HFFc6 (cell line): ENCODE measurements around the gene TAX1BP1. TPM values are rescaled to one million over a fixed set of nuclear protein-coding genes. Genes with fewer than 3 reads are reported as not detected.

ENCODE experiments used
- DNase-seq: peaks from one replicate; pipeline ENCODE4 v3.0.0-alpha.2; 2018
- H3K27ac Mint-ChIP-seq: 2 replicates; pipeline ENCODE4 v1.8.0; 2020; ENCODE audit warnings: mild to moderate bottlenecking, mixed read lengths
- H3K27me3 Mint-ChIP-seq: 2 replicates; pipeline ENCODE4 v1.8.0; 2021; ENCODE audit warnings: mild to moderate bottlenecking, moderate library complexity, mixed read lengths; ENCODE audit not compliant: insufficient read depth
- H3K36me3 Mint-ChIP-seq: 2 replicates; pipeline ENCODE4 v1.8.0; 2021; ENCODE audit warnings: low read depth, mixed read lengths
- H3K4me1 Mint-ChIP-seq: 2 replicates; pipeline ENCODE4 v1.8.0; 2020; ENCODE audit warnings: low read depth, mixed read lengths
- H3K4me3 Mint-ChIP-seq: 2 replicates; pipeline ENCODE4 v1.8.0; 2020; ENCODE audit warnings: mild to moderate bottlenecking, moderate library complexity, mixed read lengths
- H3K9me3 Mint-ChIP-seq: 2 replicates; pipeline ENCODE4 v1.8.0; 2020; ENCODE audit warnings: mild to moderate bottlenecking, mixed read lengths
- total RNA-seq, 6 experiments: library from RNA; stranded (reverse); fragmentation: NEBNext Ultra II Directional; extraction: Animal tissue kit (Norgen Biotek cat#: 25700); gene quantifications; 2 replicates in 1 of 6; 3 replicates in 5 of 6; pipeline ENCODE4 v1.2.3, GENCODE V29; 2021
- TF ChIP-seq, protein P1 (sequence below): fragments of 200-600 bp; sonication (generic); IDR thresholded peaks from 2 replicates; pipeline ENCODE4 v1.5.0; 2021; ENCODE audit warnings: antibody characterized with exemption, mild to moderate bottlenecking

TAX1BP1 gene
- total RNA-seq, 6 experiments from 2014 or later = 106 to 138 (median 120) TPM

GRCh38 chr7:27699751-27700150 is 40.2 kb upstream of the TAX1BP1 start:
- no peaks in the 10 kb centered on the region for H3K9me3 Mint-ChIP-seq
- peaks cover 33% of the 10 kb centered on the region for H3K4me1 Mint-ChIP-seq
- H3K4me3 Mint-ChIP-seq = no peak overlapping the region
- no peak for DNase-seq
- no peaks in the 10 kb centered on the region; the same call in 1 of the 2 replicates for H3K27me3 Mint-ChIP-seq
- no peak overlapping the region for H3K27ac Mint-ChIP-seq
- no peaks in the 10 kb centered on the region for H3K36me3 Mint-ChIP-seq
- TF ChIP-seq, protein P1, sequence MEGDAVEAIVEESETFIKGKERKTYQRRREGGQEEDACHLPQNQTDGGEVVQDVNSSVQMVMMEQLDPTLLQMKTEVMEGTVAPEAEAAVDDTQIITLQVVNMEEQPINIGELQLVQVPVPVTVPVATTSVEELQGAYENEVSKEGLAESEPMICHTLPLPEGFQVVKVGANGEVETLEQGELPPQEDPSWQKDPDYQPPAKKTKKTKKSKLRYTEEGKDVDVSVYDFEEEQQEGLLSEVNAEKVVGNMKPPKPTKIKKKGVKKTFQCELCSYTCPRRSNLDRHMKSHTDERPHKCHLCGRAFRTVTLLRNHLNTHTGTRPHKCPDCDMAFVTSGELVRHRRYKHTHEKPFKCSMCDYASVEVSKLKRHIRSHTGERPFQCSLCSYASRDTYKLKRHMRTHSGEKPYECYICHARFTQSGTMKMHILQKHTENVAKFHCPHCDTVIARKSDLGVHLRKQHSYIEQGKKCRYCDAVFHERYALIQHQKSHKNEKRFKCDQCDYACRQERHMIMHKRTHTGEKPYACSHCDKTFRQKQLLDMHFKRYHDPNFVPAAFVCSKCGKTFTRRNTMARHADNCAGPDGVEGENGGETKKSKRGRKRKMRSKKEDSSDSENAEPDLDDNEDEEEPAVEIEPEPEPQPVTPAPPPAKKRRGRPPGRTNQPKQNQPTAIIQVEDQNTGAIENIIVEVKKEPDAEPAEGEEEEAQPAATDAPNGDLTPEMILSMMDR = no peak

DNA sequence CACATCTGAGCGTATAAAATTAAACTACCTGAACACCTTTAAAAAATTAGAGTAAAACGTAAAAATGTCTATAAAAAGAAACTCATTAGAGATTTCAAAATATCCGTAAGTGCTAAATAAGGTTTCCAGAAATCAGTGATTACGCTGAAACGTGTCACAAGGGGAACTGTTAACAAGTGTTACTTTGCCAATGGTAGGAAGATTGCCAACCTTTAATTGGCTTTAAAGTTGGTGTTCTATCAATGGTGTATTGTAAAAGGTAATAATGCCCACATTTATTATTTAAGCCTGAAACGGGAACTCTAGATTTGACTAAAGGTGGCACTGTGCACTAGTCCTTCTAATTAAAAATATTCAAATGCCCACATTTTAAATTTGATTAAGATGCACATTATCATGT is 39.5 kb upstream of the TAX1BP1 start:
- TF ChIP-seq, protein P1 = no peak
- no peaks in the 10 kb centered on the region; the same call in 1 of the 2 replicates for H3K27me3 Mint-ChIP-seq
- DNase-seq = no peak
- H3K9me3 Mint-ChIP-seq = no peaks in the 10 kb centered on the region
- no peak overlapping the region for H3K4me3 Mint-ChIP-seq
- no peaks in the 10 kb centered on the region for H3K36me3 Mint-ChIP-seq
- H3K27ac Mint-ChIP-seq = no peak overlapping the region
- H3K4me1 Mint-ChIP-seq = peaks cover 32% of the 10 kb centered on the region

- Mint-ChIP-seq H3K4me3 (no peak overlapping the region), H3K27ac (no peak overlapping the region)
Measured at GRCh38 chr7:27703181-27703580, 36.8 kb upstream of the TAX1BP1 start.

DNA sequence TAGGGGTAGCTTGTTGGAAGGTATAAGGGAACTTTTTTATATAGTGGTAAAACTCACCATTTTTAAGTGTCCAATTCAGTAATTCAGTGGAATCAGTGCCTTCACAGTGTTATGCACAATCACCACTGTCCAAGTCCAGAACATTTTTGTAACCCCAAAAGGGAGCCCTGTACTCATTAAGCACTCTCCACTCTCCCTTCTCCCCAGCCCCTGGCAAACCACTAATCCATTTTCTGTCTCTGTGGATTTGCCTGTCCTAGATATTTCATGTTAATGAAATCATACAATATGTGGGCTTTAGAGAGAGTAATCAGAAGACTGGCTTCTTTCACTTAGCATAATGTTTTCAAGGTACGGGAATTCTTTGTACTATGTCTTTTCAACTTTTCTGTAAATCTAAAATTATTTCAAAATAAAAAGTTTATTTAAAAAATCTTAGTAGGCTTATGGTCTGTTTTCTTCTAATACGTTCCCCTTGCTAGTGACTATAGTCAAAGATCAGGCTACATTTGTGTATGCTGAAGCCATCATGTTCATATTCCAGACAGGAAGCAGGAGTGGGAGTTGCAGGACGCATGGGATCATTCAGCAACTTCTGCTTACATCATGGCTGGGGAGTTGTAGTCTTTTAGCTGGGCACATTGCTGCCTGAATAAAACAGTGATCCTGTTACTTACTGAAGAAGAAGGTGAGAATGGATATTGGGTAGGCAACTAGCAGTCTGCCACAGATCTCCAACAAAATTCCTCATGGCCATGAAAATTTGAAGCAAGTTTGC is 35.4 kb upstream of the TAX1BP1 start:
- Mint-ChIP-seq H3K27me3 (no peaks in the 10 kb centered on the region; the same call in 1 of the 2 replicates), H3K36me3 (no peaks in the 10 kb centered on the region), H3K9me3 (no peaks in the 10 kb centered on the region), H3K4me1 (peaks cover 26% of the 10 kb centered on the region), H3K27ac (no peak overlapping the region), H3K4me3 (no peak overlapping the region)
- TF ChIP-seq, protein P1 = no peak
- DNase-seq = no peak

More at GRCh38 chr7:27703181-27703580, 36.8 kb upstream of the TAX1BP1 start:
- TF ChIP-seq, protein P1 = no peak
- H3K27me3 Mint-ChIP-seq = no peaks in the 10 kb centered on the region; the same call in 1 of the 2 replicates
- DNase-seq = no peak
- no peaks in the 10 kb centered on the region for H3K36me3 Mint-ChIP-seq
- peaks cover 23% of the 10 kb centered on the region for H3K4me1 Mint-ChIP-seq
- H3K9me3 Mint-ChIP-seq = no peaks in the 10 kb centered on the region

GRCh38 chr7:27705200-27705594 is 34.8 kb upstream of the TAX1BP1 start:
- TF ChIP-seq, protein P1 = no peak
- H3K27me3 Mint-ChIP-seq = no peaks in the 10 kb centered on the region; the same call in 1 of the 2 replicates
- no peak overlapping the region for H3K4me3 Mint-ChIP-seq
- no peak overlapping the region for H3K27ac Mint-ChIP-seq
- DNase-seq = no peak
- H3K9me3 Mint-ChIP-seq = no peaks in the 10 kb centered on the region
- peaks cover 32% of the 10 kb centered on the region for H3K4me1 Mint-ChIP-seq
- H3K36me3 Mint-ChIP-seq = no peaks in the 10 kb centered on the region
